ENCODE measurements around the gene SKAP1. TPM values are rescaled to one million over a fixed set of nuclear protein-coding genes. Genes with fewer than 3 reads are reported as not detected.

Gene SKAP1
- total RNA-seq, 1 donor from 2014 or later: 0.38 TPM

DNA sequence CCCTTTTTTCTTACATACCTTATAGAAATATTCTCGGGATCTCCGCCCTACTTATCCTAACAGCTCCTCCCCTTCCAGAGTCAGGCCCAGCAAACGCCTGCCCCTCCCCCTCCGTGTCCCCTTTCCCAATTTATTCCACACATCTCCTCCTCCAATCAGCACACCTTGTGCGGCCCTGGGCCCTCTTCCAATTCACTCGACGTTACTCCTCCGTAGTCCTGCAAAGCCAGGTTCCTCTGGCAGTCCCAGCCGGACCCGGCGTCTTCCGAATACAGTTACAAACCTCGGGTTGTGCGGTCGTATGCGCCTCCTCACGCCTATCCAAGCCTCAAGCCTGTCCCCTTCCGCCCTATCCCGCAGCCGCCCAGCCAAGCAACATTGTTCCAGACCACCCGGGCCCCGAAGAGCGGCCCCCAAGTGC, 329.4 kb downstream of the SKAP1 start:
- DNase-seq (ENCODE audit: missing footprints) (peak; percentile 73), ATAC-seq (peak; percentile 18)
- intact Hi-C loops (cut with DNase I): no loop called here

DNA sequence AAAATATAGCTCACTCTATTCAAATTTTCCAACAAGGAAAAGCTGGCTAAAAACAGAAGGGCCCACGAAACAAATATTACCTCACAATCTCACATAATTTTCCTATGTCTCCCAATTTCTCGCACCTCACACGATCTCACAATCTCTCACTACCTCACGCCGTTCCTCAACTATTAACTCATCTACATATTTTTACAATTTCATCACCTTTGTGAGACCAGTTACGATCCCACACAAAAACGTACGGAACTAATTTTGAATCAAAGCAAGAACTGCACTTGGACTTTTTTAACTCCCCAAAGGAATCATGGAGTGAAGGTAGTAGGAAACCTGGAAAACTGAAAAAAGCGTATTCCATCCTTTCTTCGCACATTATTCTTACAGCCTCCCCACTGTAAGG, 329.9 kb downstream of the SKAP1 start:
- ATAC-seq: no peak
- DNase-seq (ENCODE audit: missing footprints): no peak
- intact Hi-C loops (cut with DNase I): no loop called here

DNA sequence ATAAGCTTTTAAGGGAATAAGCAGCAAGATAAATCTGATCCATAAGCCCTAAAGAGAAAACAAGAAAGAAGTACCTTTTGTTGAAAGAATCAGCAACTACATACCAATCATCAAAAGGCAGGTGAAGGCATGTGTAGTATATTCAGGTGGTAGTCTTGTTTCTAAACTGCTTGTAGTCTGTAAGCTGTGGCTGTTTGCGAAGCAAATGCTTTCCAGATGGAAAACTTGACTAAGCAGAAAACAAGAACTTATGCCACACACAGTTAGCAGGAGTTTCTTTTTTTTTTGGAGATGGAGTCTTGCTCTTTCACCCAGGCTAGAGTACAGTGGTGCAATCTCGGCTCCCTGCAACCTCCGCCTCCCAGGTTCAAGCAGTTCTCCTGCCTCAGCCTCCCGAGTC, 334.4 kb downstream of the SKAP1 start:
- intact Hi-C loops (cut with DNase I): no loop called here
- ATAC-seq: no peak

DNA sequence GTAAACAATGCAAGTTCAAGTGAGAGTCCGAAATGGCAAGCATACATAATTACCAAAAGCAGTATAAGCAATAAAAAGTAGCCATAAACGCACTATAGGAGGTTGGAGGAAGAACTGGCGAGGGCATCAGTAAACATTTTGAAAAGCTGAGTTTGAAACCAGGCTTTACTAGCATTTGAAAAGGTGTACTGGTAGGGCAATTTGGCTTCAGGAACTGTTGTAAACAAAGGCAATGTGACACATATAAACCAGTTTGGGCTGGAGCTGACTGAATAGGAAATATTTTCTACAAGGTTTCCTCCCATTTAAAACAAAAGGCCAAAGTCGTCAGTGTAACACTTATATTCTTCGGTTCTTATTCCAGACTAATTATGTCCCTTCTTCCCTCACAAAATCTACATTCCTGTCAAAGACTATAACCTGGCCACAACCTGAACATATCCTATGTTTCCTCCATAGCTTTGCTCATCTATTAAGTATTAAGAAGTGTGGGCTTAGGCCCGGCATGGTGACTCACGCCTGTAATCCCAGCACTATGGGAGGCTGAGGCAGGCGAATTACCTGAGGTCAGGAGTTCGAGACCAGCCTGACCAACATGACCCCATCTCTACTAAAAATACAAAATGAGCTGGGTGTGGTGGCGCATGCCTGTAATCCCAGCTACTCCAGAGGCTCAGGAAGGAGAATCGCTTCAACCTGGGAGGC, 336.5 kb downstream of the SKAP1 start:
- no peak for DNase-seq (ENCODE audit: missing footprints)
- intact Hi-C loops (cut with DNase I): no loop called here
- no peak for ATAC-seq

More for the DNA sequence above, 334.4 kb downstream of the SKAP1 start:
- no peak for DNase-seq (ENCODE audit: missing footprints)

DNA sequence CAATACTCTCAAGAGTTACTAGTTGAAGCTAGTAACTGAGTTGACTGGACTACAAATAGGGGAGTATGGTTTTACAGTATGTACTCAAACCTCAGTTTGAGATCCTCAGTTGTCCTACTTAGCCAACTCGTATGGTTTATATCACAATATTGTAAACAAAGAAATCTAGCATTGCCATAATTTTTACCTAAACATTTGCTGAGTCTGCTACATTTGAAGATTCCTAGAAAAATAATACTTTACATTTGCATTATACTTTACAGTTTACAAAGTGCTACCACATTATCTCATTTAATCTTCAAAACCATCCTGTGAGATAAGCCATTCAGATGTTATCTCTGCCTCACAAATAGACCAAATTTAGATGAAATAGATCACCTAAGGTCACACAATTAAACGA, 345.1 kb downstream of the SKAP1 start:
- DNase-seq (ENCODE audit: missing footprints): no peak
- intact Hi-C loops (cut with DNase I): no loop called here
- no peak for ATAC-seq

Small RNA genes lying within 50 kb of the gene (microRNA-seq; reads per million reads assigned to microRNA genes)
- not detected for gene MIR1203

Other genes starting within 250 kb of the SKAP1 start
- gene HOXB1, start 100.8 kb upstream of the SKAP1 start, total RNA-seq: not detected
- gene HOXB2, start 114.9 kb upstream of the SKAP1 start, total RNA-seq: 2.5 TPM
- gene HOXB4, start 148.1 kb upstream of the SKAP1 start, total RNA-seq: 0.38 TPM
- gene HOXB3, start 160.0 kb upstream of the SKAP1 start, total RNA-seq: 1.2 TPM
- gene HOXB5, start 163.6 kb upstream of the SKAP1 start, total RNA-seq: not detected
- gene HOXB6, start 174.8 kb upstream of the SKAP1 start, total RNA-seq: 0.57 TPM
- gene HOXB7, start 180.8 kb upstream of the SKAP1 start, total RNA-seq: 0.41 TPM
- not detected for gene HOXB8, start 185.1 kb upstream of the SKAP1 start, total RNA-seq
- gene HOXB9, start 196.1 kb upstream of the SKAP1 start, total RNA-seq: not detected